A172 (cell line): Measurements from ENCODE around the gene ZBTB39. TPM values are rescaled to one million over a fixed set of nuclear protein-coding genes. Genes with fewer than 3 reads are reported as not detected.
A peak's percentile ranks its signal among the peaks of the same experiment; 100 is the strongest.
"Not testable (repeated sequence)": the region's sequence is repeated elsewhere in the genome, so short reads cannot be mapped to it uniquely, and the experiment has no call there.

ENCODE experiments used
- DNase-seq: peaks from one replicate; pipeline ENCODE4 v3.0.0-alpha.2; 2015; ENCODE audit warnings: low spot score
- total RNA-seq: library from RNA; depleted of rRNA; stranded (reverse); fragments of >200 nt; shearing (Covaris generic); gene quantifications from 2 replicates; pipeline ENCODE4 v1.2.3, GENCODE V29; 2014

The ZBTB39 gene
- total RNA-seq, 1 experiment from 2014 or later: 3.7 TPM

DNA sequence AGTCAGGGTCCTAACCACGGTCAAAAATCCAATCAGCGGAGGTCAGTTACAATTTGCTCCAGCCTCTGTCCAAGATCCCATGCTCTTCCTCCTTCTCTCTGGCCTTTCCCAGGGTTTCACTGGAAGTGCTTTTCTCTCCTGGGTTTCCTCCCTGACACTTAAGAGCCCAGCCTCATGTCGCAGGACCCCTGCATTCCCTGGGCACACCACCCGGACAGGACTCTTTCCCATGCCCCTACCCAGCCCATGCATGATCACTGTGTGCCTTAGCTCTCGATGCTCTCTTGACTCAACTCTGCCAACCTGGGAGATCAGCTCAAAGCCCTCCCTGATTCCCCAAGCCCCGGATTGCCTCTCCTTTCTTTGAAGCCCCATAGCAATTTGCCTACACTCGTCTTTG is 25.4 kb upstream of the ZBTB39 start:
- no peak for DNase-seq

DNA sequence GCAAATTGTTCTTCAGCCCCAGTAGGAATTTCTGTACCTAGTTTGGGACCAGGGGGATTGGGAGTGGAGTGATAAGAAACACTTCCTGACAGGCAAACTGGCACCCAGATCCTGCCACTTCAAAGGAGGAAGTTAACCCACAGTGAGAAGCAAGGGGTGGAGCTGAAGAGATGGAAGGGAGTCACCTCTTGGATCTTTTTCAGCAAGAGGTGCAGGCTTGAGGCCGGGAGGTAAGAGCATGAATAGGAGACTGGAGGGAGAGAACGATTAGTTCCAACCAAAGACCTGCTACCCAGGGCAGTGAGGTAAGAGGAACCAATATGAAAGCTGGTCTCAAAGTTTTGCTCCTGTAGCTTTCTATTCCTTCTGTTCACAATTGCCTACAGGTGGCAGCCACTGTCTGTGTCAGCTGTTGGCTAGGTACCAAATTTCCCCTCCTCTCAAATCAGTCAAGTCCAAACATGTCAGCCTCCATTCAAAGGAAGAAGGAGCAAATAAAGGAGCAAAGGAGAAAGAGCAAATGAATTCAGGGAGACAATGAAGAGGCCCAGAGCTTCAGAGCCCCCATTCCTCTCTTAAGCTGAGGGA is 24.9 kb upstream of the ZBTB39 start:
- peak; percentile 6 for DNase-seq

DNA sequence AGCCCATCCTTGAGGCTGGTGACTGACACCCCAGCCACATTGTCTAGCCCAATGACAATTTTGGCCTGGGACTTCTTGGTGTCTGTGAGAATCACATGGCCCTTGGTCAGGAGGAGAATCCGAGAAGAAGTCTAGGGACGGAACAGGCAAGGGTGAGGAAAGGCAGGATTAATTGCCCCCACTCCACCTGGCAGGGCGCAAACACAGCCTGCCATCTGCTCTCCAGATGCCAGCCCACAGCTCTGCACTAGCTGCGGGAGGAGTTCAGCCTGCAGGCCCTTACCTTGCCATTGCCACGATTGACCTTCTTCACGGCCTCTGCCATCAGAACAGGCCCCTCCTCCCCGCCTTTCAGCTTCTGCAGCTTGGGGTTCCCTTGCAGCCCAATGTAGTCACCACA is 23.1 kb upstream of the ZBTB39 start:
- no peak for DNase-seq

DNA sequence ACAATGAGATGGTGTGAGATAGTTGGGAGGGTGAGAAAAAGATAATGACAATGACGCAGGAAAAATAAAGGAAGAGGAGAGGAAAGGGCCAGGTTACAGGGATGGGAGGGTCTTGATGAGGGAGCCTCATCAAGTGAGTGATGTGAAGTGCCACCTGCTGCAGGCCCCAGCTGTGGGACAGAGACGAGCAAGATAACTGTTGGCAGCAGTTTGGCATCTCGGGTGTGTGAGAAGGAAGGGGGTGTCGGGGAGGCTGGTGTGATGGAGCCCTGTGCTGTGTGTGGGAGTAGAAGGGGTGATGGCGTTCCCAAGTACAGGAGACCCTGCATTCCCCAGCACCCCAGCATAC is 21.4 kb upstream of the ZBTB39 start:
- no peak for DNase-seq

DNA sequence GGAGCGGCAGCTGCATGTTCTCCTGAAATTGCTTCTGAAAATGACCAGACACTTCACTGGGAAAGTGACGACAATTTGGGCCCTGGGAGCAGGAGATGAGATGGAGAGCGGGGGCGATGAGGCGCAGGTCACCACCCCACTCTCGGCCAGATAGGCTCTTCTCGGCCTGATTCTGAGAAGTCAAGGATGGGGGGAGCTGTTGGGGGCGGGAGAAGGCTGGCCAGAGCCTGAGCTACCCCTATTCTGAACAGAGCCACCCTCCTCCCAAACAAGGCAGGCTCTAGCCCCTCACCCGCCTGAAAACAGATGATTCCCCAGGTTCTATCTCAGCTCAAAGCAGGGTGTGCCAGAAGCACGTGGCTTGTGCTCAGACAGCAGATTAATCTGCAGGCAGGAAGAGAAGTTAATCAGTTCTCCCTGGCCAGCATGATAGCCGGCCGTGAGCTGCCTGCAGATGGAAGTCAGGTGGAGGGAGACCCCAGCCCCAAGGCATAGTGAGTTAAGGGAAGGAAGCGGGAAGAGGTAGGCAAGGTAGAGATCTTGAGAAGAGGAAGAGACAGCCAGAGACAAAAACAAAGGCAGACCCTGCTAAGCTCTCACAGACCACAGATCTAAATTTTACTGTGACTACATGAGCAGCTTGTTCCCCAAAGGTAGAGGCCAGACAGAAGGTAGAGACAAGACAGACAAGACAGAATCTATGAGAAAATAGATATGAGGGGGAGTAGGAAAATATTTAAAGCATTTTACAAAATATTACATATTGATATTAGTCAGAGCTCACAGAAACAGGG is 20.9 kb upstream of the ZBTB39 start:
- DNase-seq: no peak

DNA sequence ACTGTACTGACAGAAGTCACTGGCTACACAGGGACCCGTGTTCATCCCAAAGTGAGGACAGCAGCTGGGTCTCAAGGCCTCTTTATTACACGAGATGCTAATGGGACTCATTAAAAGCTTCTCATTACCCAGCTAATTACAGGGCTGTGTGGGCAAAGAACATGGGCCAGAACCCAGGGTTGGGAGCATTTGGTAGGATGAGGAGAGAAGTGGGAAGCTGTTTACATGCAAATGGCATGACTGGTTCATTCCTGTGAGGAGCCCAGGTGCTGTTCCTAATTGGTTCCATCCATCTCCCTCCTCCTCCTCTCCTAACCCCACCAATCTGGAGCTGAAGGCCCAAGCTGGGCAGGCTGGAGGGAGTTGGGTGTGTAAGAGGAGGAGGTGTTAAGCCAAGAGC is 18.9 kb upstream of the ZBTB39 start:
- DNase-seq: no peak

DNA sequence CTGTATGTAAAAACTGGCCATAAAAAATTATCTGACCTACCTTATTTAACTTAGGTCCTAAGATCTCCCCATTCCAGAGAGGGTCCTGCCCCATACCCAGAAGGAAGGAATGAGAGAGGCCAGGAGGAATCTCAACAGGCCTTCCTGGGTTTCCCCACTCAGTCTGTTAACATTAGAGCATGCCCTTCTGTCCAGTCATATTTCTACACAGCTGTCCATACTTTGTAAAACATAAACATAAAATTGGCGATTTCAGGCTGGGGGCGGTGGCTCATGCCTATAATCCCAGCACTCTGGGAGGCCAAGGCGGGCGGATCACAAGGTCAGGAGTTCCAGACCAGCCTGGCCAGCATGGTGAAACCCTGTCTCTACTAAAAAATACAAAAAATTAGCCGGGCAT is 16.0 kb upstream of the ZBTB39 start:
- DNase-seq: not testable (repeated sequence)

DNA sequence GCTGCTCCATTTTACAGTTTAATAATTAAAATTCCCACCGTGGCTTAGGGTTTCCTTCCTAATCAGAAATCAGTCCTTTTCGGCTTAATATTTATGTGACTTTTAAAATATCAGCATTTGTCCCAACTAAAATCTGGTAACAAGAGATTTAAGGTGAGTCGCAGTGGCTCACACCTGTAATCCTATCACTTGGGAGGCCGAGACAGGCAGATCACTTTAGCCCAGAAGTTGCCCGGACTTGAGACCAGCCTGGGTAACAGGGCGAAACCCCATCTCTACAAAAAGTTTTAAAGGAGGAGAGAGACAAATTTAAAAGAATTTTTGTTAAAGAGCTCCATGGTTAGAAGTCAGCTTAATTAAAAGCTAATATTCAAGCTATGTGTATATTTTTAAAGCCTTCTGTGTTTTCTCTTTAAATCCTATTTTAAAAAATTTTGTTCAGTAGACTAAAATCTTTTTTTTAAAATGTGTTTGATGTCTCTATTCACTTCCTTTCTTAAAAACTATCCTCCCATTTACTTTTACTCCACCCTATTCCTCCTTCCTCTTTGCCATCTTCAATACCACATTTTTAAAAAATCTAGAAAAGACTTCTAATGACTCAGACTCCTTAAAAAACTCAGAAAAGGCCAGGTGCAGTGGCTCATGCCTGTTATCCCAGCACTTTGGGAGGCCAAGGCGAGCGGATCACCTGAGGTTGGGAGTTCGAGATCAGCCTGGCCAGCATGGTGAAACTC is 13.8 kb upstream of the ZBTB39 start:
- no peak for DNase-seq

DNA sequence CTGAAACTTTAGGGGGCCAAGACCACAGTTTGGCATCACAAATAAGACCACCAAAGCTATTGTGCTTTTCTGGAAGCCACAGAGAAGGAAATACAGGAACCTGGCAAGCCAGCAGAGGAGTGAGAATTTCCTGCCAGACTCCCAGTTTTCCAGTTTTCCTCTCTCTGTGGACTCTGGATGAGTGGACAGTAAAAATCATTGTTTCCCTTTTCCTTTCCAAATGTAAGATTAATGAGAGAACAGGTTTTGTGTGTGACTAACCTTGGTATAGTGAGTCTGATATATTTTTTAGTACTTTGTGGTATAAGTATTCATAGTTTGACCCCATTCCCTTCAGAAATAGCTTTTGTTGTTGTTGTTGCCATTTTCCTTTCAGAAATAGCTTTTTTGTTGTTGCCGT is 12.6 kb upstream of the ZBTB39 start:
- DNase-seq: no peak

DNA sequence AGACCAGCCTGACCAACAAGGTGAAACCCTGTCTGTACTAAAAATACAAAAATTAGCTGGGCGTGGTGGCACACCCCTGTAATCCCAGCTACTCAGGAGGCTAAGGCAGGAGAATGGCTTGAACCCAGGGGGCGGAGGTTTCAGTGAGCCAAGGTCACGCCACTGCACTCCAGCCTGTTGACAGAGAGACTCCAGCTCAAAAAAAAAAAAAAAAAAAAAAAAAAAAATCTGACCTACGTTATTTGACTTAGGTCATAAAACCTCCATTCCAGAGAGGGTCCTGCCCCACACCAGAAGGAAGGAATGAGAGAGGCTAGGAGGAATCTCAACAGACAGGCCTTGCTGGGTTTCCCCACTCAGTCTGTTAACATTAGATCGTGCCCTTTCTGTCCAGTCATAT is 12.0 kb upstream of the ZBTB39 start:
- not testable (repeated sequence) for DNase-seq

DNA sequence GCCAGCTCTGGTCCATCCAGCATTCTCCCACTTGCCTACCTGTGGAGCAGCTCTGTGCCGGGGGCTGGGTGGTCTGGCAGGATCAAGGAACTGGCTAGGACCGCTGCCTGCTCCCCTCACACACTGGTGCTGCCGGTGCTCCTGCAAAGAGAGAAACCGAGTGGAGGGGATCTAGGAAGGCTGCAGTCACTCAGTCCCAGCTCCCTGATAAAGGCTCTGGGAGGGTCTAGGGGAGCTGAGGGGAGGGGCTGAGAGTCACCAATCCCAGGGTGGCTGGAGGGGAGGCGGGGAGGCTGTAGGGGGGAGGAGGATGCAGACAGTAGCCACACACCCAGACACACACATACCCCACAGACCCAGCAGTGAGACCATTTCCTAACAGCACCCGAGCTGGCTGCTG is 10.0 kb upstream of the ZBTB39 start, which contains the start of gene TAC3:
TSS of gene TAC3 (minus strand) at position 182 of the 400 bp plus-strand sequence. CDS start 732 bp downstream, outside the sequence.
- DNase-seq: no peak

DNA sequence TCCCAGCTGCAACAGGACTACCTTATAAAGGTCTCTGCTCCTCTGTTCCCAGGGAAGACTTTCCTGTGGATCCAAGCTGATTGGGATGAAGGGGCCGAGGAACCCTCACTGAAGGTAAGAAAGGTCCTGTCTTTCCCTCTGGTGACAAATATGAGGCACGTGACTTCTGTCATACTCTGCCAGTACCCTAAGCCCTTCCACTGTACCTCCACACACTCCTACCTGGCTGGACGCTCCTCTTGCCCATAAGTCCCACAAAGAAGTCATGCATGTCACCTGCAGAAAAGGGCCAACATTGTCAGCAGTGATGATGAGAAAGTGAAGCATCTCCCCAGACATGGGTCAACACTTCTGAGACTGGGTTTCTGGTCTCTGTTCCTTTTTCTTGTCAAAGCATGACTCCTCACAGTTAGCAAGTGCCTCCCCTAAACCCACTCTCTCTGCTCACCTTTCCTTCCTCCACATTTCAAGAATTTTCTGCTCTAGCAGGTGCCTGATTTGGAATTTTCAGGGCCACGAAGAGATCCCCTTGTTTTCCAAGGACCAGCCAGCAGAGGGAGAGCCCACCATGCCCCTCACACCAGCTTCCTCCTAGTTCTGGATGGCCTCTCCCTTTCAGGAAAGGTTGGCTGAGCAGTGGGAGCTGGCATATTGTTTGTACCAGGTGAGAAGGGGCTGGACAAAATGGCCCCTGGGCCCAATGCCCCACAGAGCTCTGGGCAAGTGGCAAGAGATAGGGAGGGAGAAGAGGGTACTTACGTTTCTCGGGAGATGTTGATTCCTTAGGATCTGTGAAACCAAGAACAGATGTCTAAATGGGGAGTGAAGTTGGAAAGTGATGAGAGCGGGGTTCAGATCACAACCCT is 6.5 kb upstream of the ZBTB39 start:
- no peak for DNase-seq

DNA sequence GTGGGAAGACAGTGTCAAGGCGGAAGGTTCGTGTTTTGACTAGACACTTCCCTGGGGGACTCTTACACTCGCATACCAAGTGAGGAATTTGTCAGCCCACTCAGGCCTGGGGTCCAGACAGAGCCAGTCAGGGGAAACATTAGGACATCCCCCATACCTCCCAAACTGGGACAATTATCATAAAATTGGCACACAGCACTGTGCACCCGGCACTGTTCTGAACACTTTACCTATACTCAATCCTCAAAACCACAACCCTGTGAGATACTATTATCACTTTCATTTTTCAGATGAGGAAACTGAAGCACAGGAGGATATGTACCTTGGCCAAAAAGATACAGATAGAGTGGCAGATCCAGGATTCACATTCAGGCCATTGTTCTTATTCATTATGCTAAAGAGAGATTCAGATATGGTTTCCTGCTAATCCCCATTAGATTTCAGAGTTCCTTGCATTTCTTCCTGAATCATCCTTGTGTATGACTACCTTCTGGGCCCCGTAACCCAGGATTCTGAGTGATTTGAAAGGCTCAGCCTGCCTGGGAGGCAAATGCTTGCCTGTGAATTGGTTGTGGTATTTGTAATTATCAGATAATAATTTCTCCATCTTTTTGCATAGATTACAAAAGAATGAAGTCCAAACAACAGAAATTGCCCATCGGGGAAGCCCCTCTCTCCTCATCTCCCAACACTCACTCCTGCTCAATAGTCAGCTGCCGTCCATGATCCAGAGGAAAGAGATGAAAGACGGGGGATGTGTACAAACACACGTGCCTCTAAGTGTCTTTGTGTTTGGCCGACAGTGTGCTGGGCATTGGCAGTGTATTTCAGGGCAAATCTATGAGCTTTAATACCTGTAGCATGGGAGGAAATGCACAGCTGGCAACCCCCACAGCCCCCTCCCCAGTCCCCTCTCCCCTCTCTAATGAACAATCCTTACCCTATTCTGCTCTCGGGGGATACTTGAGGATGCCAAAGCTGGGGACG is 5.4 kb upstream of the ZBTB39 start:
- DNase-seq: no peak

DNA sequence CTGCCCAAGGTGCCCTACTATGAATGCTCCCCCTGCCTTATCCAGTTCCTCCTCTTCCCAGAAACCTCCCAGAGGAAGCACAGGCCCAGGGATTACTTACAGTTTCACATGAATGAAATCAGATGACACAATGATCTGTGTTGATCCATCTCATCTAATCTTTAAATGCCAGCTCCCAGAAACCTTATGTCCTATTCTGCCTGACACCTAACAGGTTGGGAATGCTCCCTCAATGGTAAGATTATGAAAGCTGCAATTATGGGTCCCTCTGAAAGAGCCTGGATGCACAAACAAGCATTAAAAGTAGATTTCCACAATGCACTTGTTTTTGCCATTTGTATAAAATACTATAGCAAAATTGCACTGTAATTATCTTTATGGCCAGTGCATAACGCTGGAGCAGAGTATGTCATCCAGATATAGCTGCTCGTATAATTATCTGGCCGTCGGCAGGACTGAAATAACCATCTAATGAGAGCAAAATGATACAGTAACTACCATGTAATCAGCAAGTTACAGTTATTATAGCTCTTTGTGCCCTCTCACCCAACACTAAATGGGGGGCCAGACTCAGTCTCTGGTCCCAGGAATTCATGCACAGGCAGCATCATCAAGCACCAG is 4.4 kb upstream of the ZBTB39 start:
- DNase-seq: no peak

DNA sequence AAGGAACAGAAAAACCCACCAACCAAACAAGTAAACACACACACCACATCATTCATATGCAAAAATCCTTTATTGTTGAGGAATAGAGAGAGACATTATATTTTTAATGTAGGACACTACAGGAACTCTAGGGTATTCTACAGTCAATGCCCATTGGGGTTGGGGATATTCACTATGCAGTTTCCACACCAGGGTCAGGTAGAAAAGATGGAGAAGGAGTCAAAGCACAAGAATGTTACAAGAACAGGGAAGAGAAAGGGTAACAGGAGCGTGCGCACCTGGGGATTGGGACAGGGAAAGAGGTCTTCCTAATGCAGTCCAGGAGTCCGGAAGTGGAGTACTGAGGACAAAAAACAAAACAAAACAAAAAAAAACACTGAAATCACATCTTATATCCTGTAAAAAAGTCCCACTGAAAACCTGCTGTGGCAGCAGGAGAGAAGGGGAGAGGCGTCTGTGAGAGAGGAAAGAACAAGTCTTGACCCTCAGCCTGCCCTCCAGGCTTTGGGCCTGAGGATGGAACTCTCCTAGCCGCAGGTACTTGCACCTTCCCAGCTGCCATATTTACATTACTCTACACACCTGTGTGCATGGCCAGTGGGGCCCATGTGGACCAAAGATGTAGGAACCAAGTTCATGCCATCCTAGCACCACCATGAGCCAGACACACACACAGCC is 3.7 kb upstream of the ZBTB39 start:
- DNase-seq: no peak

DNA sequence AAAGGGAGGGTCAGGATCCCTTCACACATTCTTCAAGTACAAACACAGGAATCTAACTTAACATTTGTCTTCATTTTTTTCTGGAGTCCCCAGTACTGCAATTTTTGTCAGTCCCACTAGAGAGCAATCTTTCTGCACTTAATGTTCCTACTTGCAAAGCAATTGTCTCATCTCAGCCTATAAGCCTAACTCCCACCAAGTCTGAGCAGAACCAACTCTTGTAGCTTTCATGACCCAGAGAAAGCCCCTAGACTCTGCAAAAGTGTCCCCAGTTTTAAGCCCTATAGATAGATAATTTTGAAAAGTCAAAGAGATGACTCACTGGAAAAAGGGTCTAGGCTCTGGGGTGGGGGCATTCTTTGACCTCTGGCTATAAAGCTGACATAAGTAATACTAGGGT is 1.8 kb upstream of the ZBTB39 start:
- peak; percentile 50 for DNase-seq

DNA sequence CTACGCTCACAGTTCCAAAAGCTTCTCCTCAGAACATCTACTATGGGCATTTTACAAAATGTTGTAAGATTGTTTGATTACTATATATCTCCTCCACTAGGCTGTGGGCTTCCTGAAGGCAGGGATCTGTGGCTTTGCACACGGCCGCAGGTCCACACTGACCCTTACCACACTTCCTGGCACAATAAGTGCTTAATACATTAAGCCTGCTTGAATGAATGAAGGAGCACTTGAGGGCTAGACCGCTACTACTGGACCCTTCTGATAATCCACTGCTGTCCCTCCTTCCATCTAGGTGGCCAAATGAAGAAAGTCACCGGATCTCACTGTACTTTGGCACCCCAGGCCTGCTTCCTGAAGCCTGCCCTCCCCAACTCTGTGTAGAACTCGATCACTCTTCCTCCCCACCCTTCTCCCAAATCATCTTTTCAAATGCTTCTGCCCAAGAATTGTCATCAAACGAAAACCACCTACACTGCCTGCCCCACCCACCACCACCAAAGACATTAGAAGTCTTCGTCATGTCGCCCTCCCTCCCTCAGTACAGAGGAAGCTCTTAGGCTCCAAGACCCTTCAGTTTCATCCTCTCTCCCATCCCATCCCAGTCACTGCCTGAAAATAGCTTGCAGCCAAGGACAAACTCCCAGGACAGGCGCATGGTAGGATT is 596 bp upstream of the ZBTB39 start:
- DNase-seq: no peak

DNA sequence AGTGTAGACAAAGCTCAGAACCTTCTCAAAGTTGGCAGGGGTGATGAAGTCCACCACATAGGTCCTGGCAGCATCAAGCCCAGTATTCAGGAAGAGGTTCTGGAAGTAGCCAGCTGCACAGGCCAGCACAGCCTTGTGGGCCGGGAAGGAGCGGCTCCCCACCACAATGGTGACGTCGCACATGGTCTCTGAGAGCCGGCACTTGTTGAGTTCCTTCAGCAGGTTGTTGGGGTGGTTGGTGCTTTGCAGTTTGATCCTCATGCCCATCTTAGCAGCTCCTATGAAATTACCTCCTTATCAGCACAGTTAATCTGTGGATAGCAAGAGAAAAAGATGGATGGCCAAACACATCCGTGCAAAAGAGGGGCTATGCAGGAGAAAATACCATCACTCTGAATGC is 1.7 kb downstream of the ZBTB39 start:
- DNase-seq: no peak

DNA sequence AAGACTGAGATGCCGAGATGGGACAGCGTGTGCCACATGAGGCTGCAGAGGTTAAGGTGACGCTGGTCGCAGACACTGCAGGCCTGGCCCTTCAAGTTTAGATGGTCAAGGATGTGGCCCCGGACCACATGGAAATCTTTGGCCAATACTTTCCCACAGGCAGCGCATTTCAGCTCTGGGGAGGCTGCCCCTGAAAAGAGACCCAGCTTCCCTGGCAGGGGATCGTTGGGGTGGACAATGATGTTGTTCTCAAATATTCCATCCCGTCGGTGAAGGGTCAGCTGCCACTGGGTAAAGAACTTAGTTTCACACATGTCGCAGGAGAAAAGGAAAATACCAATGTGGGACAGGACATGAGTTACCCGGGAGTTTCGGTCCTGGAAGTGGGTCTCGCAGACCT is 3.0 kb downstream of the ZBTB39 start:
- no peak for DNase-seq
